ENCODE measurements around the gene PROKR1.

GRCh38 chr2:68690851-68691250, 47.5 kb downstream of the PROKR1 start:
- TF ChIP-seq RAD21 (conservative IDR thresholded peaks at IDR 0.05) = no peak
- no peak for TF ChIP-seq CTCF (IDR thresholded peaks at IDR 0.05; ENCODE audit: poor library complexity, severe bottlenecking)

Measured in neural cell (in vitro differentiated cells).